Measurements from ENCODE around the gene TCAIM.
"Not testable (repeated sequence)": the region's sequence is repeated elsewhere in the genome, so short reads cannot be mapped to it uniquely, and the experiment has no call there.

The TCAIM gene

DNA sequence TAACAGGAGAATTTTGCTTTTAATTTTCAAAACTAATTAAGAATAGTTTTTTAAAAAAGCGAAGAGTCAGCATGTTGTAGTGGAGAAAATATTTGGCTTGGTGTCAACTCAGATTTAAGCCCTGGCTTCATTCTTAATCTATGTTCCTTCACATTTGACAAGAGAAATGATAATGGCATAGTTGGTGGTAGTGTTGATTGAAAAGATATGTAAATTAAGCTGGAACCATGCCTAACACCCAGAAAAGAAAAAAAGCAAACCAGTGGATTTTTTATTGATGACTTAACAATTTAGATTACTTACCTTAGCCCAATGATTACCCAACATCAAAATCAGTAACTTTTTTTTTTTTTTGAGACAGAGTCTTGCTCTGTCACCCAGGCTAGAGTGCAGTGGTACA, 27.4 kb downstream of the TCAIM start:
- Mint-ChIP-seq H3K9me3 (no peaks in the 10 kb centered on the region), H3K4me1 (no peaks in the 10 kb centered on the region), H3K36me3 (peaks cover 3 to 12% of the 10 kb centered on the region in 2 donors), H3K4me3 (no peak overlapping the region), H3K27me3 (no peaks in the 10 kb centered on the region), H3K27ac (no peak overlapping the region)
- no peak for DNase-seq
- no peak for ATAC-seq (replicated peaks)

DNA sequence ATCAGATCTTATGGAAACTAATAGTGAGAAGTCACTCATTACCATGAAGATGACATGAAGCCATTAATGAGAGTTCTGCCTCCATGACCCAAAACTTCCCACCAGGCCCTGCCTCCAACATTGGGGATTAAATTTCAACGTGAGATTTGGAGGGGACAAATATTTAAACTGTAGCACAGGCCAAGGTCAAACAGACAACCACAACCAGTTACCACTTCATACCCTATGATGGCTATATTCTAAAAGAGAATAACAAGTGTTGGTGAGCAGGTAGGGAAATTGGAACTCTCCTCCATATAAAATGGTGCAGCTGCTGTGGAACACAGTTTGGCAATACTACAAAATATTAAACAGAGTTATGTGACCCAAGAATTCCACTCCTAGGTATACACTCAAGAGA, 36.9 kb downstream of the TCAIM start:
- no peak for DNase-seq
- Mint-ChIP-seq H3K27ac (no peak overlapping the region), H3K36me3 (peaks cover 16 to 24% of the 10 kb centered on the region in 2 donors), H3K27me3 (no peaks in the 10 kb centered on the region), H3K9me3 (peaks cover 2 to 13% of the 10 kb centered on the region in 2 donors), H3K4me3 (no peak overlapping the region), H3K4me1 (peaks cover 0 to 2% of the 10 kb centered on the region in 2 donors)
- no peak for ATAC-seq (replicated peaks)

DNA sequence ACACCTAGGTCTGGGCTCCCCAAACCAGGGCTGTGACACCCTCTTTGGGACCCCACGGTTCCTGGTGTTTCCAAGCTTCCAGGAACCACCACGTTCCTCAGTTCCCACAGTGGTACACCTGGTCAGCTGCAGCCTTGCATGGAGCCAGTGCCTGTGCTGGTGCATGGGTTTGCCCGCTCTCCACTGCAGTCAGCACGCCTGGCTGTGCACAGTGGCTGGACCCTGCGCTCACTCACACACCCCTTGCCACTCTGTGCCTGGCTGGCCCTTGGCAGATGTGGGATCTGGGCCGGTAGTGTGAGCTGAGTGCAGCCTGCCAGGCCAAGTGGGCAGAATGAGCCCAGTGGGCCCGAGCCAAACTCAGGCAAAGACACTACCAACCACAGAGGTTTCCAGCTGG, 48.8 kb downstream of the TCAIM start:
- Mint-ChIP-seq H3K36me3 (peaks cover 20 to 22% of the 10 kb centered on the region in 2 donors), H3K9me3 (peaks cover 0 to 12% of the 10 kb centered on the region in 2 donors), H3K27ac (no peak overlapping the region), H3K4me1 (no peaks in the 10 kb centered on the region), H3K27me3 (no peaks in the 10 kb centered on the region), H3K4me3 (no peak overlapping the region)
- ATAC-seq (replicated peaks) (no peak), DNase-seq (no peak)

DNA sequence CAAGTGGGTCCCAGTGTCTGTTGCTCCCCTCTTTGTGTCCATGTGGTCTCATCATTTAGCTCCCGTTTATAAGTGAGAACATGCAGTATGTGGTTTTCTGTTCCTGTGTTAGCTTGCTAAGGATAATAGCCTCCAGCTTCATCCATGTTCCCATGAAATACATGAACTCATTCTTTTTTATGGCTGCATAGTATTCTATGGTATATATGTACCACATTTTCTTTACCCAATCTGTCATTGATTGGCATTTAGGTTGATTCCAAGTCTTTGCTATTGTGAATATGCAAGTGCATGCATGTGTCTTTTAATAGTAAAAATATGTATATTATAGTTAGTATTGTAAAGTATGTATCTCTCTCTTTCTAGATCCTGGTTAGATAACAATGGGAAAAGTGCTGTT, 53.9 kb downstream of the TCAIM start:
- Mint-ChIP-seq H3K4me3 (no peak overlapping the region), H3K36me3 (peaks cover 8 to 17% of the 10 kb centered on the region in 2 donors), H3K9me3 (peaks cover 0 to 6% of the 10 kb centered on the region in 2 donors), H3K4me1 (no peaks in the 10 kb centered on the region), H3K27me3 (no peaks in the 10 kb centered on the region), H3K27ac (no peak overlapping the region)
- DNase-seq (no peak), ATAC-seq (replicated peaks) (no peak)

DNA sequence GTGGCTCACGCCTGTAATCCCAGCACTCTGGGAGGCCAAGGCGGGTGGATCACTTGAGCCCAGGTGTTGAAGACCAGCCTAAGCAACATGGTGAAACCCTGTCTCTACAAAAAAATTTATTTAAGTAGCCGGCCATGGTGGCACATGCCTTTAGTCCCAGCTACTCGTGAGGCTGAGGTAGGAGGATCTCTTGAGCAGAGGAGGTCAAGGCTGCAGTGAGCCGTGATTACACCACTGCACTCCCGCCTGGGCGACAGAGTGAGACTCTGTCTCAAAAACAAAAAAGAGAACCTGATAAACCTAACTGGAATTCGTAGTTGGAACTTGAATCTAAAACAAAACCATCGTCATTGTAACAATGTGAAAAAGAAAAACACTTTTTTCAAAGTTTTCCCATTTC, 57.1 kb downstream of the TCAIM start:
- DNase-seq (no peak), ATAC-seq (replicated peaks) (no peak)
- Mint-ChIP-seq H3K4me3 (no peak overlapping the region), H3K36me3 (peaks cover 10 to 15% of the 10 kb centered on the region in 2 donors), H3K4me1 (no peaks in the 10 kb centered on the region), H3K9me3 (peaks cover 0 to 2% of the 10 kb centered on the region in 2 donors), H3K27ac (no peak overlapping the region), H3K27me3 (no peaks in the 10 kb centered on the region)

DNA sequence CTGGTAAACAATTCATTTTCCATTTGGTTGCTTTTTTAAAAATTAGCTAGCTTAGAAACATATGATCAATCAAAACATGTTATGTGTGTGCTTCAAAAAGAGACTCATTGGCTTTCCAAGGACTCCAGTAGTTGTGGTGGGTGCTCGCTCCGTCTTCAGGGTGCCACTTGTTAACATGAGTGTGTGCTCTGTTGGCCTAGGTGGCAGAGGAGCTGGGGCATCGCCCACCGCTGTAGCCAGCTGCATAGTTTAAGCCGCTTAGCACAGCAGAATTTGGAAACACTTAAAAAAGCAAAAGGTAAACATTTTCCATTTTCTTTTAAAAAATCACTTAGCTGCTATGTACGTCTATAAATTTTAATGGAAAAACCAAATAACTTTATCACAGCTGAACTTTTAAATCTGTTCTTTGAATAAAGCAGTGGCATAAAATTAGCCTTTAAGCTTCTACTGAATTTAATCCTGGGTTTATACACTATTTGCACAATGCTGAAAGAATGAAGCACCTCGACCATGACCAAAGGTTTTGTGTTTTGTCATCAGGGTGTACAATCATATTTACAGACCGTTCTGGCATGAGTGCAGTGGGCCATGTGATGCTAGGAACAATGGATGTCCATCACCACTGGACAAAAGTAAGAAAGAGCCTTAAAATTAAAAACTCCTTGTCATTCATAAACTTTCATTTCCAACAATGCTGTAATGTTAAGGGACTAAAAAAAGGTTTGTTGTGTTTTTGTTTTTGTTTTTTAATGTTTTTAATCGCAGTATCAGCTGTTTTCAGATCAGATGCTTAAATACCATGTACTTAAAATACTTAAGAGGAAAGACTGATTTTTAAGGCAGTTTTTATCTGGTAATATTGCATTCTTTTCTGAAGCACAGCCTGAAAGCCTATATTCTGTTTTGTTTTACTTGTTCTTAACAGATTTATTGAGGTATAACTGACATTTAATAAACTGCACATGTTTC, 57.9 kb downstream of the TCAIM start:
- Mint-ChIP-seq H3K4me1 (no peaks in the 10 kb centered on the region), H3K27ac (no peak overlapping the region), H3K4me3 (no peak overlapping the region), H3K36me3 (peaks cover 13 to 17% of the 10 kb centered on the region in 2 donors), H3K27me3 (no peaks in the 10 kb centered on the region), H3K9me3 (peaks cover 0 to 2% of the 10 kb centered on the region in 2 donors)
- no peak for DNase-seq
- ATAC-seq (replicated peaks) = no peak

DNA sequence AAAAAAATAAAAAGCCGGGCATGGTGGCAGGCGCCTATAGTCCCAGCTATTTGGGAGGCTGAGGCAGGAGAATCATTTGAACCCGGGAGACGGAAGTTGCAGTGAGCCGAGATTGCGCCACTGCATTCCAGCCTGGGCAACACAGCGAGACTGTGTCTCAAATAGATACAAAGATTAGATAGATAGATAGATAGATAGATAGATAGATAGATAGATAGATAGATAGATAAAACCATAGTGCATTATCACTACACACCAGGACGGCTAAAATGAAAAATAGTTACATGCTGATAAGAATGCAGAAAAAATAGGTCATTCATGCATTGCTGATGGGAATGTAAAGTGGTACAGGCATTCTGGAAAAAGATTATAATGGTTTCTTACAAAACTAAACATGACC, 59.7 kb downstream of the TCAIM start:
- ATAC-seq (replicated peaks); DNase-seq: not testable (repeated sequence)
- H3K36me3 Mint-ChIP-seq = peaks cover 13 to 19% of the 10 kb centered on the region in 2 donors

DNA sequence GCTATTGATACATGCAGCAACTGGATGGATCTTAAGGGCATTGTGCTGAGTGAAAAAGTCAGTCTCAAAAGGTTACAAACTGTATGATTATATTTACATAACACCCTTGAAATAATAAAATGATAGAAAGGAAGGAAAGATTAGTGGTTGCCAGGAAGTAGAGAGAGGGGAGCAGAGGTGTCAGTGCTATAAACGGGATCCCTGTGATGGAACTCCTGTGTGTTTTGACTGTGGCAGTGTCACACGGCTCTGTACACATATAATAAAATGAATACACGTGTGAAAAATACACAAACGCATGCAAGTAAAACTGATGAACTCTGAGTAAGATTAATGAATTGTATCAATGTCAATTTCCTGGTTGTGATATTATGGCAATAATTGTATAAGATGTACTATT, 60.3 kb downstream of the TCAIM start:
- Mint-ChIP-seq H3K4me1 (no peaks in the 10 kb centered on the region), H3K27ac (no peak overlapping the region), H3K4me3 (no peak overlapping the region), H3K27me3 (no peaks in the 10 kb centered on the region), H3K9me3 (no peaks in the 10 kb centered on the region), H3K36me3 (peaks cover 13 to 24% of the 10 kb centered on the region in 2 donors)
- ATAC-seq (replicated peaks) = no peak
- no peak for DNase-seq

More for the DNA sequence above, 59.7 kb downstream of the TCAIM start:
- not testable (repeated sequence) for H3K4me1 Mint-ChIP-seq, H3K4me3 Mint-ChIP-seq, H3K27ac Mint-ChIP-seq, H3K9me3 Mint-ChIP-seq, H3K27me3 Mint-ChIP-seq

DNA sequence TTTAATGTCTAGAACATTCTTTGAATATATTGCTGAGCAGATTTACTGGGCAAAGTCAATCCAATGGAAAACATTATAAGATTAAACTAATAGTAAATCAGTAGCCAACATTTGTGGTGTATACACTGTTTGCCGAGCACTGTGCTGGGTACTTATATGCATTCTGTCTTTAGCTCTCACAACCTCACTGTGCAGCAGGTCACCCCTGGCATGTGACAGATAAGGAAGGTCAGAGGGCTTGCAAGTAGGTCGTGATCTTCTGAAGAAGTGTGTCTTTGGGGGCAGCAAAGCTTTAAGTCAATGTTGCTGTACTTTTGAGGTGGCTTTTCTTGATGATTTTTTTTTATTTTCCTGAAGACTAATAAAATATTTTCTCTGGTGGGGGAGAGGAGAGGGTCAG, 62.2 kb downstream of the TCAIM start:
- no peaks in the 10 kb centered on the region for H3K27me3 Mint-ChIP-seq
- ATAC-seq (replicated peaks) (no peak), DNase-seq (no peak)
- H3K4me1 Mint-ChIP-seq = no peaks in the 10 kb centered on the region
- no peak overlapping the region for H3K4me3 Mint-ChIP-seq
- H3K36me3 Mint-ChIP-seq = peaks cover 14 to 31% of the 10 kb centered on the region in 2 donors
- H3K27ac Mint-ChIP-seq = no peak overlapping the region
- no peaks in the 10 kb centered on the region for H3K9me3 Mint-ChIP-seq

DNA sequence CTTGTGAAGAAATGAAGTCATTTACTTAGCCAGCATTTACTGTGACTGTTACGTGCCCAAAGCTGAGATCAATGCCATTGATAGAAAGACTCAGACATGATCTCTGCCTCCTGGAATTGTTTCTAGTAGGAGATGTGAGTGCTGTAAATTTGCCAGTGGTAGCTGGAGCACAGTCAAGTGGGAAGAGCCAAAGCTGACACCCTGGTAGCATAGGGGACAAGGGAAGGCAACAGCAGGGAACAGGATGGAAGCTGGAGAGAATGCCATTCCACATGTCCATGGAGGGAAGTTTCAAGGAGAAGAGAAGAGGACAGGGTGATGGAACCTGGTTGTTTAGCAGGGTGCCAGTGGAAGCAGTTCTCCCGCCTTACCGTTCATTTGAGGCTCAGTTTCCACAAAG, 64.0 kb downstream of the TCAIM start:
- DNase-seq (no peak), ATAC-seq (replicated peaks) (no peak)
- no peak overlapping the region for H3K27ac Mint-ChIP-seq
- no peaks in the 10 kb centered on the region for H3K27me3 Mint-ChIP-seq
- no peak overlapping the region for H3K4me3 Mint-ChIP-seq
- H3K36me3 Mint-ChIP-seq = peaks cover 16 to 25% of the 10 kb centered on the region in 2 donors
- H3K9me3 Mint-ChIP-seq = no peaks in the 10 kb centered on the region
- H3K4me1 Mint-ChIP-seq = no peaks in the 10 kb centered on the region

DNA sequence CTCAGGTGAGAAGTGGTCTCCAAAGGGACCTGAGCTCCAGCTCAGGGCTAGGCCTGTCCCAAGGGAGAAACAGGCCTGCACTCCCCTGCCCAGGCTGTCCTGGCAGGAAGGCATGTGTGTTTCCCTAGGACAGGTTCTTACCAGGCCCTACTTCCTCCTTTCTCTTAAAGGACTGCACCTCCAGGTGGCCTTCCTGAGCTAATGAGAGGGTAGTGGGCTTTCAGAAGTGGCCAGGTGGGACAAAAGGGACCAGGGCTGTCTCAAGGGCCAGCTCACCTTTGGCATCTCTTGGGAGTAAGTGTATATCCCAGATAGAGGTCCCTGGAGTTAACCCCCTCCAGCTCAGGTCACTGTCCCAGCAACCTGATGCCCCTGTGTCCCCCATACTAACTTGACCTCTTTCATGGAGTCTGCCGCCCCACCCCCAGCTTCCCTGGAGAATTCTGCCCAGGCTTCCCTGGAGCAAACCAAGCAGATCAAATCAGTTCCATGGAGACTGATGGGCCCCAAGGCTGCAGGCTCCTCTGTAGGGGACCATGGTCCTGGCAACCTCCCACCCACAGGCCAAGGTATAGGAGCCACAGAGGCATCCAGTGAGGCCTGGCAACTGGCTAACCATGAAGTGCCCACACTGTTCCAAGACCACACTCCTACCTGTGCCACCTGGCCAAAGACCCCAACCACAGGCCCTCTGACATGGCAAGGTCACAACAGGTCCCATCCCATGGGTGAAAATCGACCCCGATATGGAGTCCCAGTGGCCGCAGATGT, 71.3 kb downstream of the TCAIM start:
- H3K4me3 Mint-ChIP-seq = no peak overlapping the region
- no peaks in the 10 kb centered on the region for H3K4me1 Mint-ChIP-seq
- DNase-seq (no peak), ATAC-seq (replicated peaks) (no peak)
- peaks cover 0 to 2% of the 10 kb centered on the region in 2 donors for H3K36me3 Mint-ChIP-seq
- no peaks in the 10 kb centered on the region for H3K9me3 Mint-ChIP-seq
- H3K27me3 Mint-ChIP-seq = no peaks in the 10 kb centered on the region
- H3K27ac Mint-ChIP-seq = no peak overlapping the region

DNA sequence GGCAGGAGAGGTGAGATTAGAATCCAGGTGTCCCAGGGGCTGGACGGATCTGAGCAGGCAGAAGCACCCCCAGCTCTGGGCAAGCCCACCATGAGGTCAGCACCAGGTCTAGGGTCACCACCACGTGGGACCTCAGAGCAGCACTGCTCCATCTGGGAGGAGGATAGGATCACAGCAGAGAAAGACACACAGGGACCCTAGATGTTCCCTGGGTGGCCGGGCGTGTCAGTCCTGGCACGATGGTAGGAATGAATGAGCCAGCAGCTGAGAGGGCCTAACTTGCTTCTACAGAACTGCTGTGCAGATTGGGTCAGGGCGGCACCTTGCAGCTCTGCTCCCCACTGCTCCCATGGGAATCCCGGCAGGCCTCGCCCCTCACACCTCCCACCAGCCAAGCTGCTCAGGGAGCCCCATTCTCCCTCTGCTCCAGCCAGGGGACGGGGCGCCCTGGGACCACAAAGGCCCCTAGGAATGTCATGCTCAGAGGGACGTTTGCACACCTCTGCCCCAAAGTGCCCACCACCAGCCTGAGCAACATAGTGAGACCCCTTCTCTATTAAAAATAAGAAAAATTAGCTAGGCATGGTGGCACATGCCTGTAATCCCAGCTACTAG, 72.6 kb downstream of the TCAIM start:
- DNase-seq = no peak
- Mint-ChIP-seq H3K9me3 (no peaks in the 10 kb centered on the region), H3K4me3 (no peak overlapping the region), H3K4me1 (no peaks in the 10 kb centered on the region), H3K36me3 (peaks cover 0 to 2% of the 10 kb centered on the region in 2 donors), H3K27ac (no peak overlapping the region), H3K27me3 (no peaks in the 10 kb centered on the region)
- no peak for ATAC-seq (replicated peaks)

DNA sequence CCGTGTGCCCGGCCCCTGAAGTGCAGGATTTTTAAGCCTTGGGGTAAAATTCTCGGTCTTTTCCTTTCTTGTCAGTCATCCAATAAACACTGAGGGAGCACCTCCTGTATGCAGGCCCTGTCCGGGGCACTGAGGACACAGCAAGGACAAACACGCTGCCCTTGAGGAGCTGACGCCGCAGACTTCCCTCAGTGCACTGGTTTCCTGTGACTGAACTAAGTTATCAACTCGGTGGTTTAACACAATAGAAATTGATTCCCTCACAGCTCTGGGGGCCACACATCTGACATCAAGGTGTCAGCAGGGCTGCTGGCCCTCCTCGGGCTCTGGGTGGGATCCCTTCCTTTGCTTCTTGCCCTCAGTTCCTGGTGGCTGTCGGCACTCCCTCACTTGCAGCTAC, 73.8 kb downstream of the TCAIM start:
- H3K27me3 Mint-ChIP-seq = no peaks in the 10 kb centered on the region
- DNase-seq (no peak), ATAC-seq (replicated peaks) (no peak)
- no peaks in the 10 kb centered on the region for H3K4me1 Mint-ChIP-seq
- no peaks in the 10 kb centered on the region for H3K36me3 Mint-ChIP-seq
- no peak overlapping the region for H3K4me3 Mint-ChIP-seq
- H3K27ac Mint-ChIP-seq = no peak overlapping the region
- no peaks in the 10 kb centered on the region for H3K9me3 Mint-ChIP-seq

DNA sequence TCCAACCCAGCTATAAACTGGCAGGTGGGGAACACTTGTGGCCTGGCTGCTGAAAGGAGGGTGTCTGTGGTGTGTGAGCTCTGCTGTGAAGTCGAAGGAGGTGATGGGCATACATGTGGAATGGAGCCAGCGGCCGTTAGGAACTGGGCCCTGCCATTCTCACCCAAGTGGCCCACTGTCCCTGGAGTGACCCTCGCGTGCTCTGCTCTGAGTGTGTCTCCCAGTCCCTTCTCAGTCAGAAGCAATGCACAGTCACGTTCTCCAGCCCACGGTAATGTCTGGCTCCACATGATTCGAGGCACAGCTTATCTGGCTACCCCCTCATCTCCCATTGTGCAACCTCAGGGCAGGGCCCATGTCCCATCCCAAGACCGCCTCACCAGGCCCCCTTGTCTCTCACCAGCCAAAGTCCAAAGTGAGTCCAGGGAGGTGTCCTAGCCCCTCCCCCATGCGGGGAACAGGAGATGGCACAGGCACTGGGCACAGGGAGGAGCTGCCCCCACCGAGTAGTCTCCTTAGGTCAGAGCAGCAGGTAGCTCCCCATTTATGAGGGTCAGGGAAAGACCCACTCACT, 76.0 kb downstream of the TCAIM start:
- ATAC-seq (replicated peaks) (no peak), DNase-seq (no peak)
- H3K27me3 Mint-ChIP-seq = no peaks in the 10 kb centered on the region

More for the DNA sequence above, 76.0 kb downstream of the TCAIM start:
- no peak overlapping the region for H3K4me3 Mint-ChIP-seq
- H3K9me3 Mint-ChIP-seq = peaks cover 5 to 7% of the 10 kb centered on the region in 2 donors
- no peaks in the 10 kb centered on the region for H3K4me1 Mint-ChIP-seq
- no peaks in the 10 kb centered on the region for H3K36me3 Mint-ChIP-seq
- H3K27ac Mint-ChIP-seq = no peak overlapping the region

Data from stimulated activated naive B cell treated with anti-CD40 and anti-IgM and Interleukin-4, amounts not matched to agents 10 μg/mL and 1 μg/mL and 100 μg/mL, for 72 hours (primary cell).